Stimulated activated CD8-positive, alpha-beta memory T cell treated with anti-CD3 and anti-CD28 coated beads, Interleukin-4, amount 100 ng/mL, for 24 hours (primary cell): ENCODE results near the gene PSMB9.

ENCODE experiments used
- DNase-seq: peaks from one replicate; pipeline ENCODE4 v3.0.0-alpha.2; 2020; ENCODE audit warnings: low read depth

Gene PSMB9

GRCh38 chr6:32908897-32909296 is 54.9 kb downstream of the PSMB9 start:
- no peak for DNase-seq
